BE2C (cell line): Measurements from ENCODE around the gene ERO1B.

Source experiments
- DNase-seq: peaks from one replicate; pipeline ENCODE4 v3.0.0-alpha.2; 2020
- H3K27me3 ChIP-seq: fragments of 250-450 bp; sonication (Bioruptor Pico); 2 replicates; pipeline ENCODE4 v1.5.1; 2020; ENCODE audit warnings: mild to moderate bottlenecking
- H3K36me3 ChIP-seq: fragments of 250-450 bp; sonication (Bioruptor Pico); 2 replicates; pipeline ENCODE4 v1.5.1; 2020; ENCODE audit warnings: mild to moderate bottlenecking
- H3K4me1 ChIP-seq: fragments of 250-450 bp; sonication (Bioruptor Pico); 2 replicates; pipeline ENCODE4 v1.5.1; 2020
- H3K4me3 ChIP-seq: 2 replicates; pipeline ENCODE4 v1.5.1; 2011; ENCODE audit warnings: low read depth, low read length
- H3K9me3 ChIP-seq: fragments of 250-450 bp; sonication (Bioruptor Pico); 2 replicates; pipeline ENCODE4 v1.5.1; 2020
- TF ChIP-seq, protein P1 (sequence below): IDR thresholded peaks from 2 replicates; pipeline ENCODE4 v1.5.1; 2012; ENCODE audit warnings: mild to moderate bottlenecking, low read depth, low read length

ERO1B gene

DNA sequence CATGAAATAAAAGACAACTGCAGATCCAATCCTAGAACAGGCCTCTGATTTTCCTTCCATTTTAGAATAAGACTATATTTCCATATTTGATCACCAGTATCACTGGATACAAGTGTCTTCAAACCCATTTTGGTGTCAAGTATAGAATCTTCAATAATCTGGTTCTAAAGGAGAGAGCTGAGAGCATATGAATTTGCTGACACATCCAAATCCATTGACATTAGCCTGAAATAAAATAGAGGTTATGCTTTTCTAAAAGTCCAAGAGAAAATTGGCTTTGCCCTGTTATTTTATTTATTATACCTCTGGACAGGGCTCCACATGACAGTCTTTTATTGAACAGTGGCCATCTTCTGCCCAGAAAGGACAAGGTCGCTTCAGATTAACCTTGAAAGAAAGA lies 28.6 kb downstream of the ERO1B start:
- TF ChIP-seq, protein P1, sequence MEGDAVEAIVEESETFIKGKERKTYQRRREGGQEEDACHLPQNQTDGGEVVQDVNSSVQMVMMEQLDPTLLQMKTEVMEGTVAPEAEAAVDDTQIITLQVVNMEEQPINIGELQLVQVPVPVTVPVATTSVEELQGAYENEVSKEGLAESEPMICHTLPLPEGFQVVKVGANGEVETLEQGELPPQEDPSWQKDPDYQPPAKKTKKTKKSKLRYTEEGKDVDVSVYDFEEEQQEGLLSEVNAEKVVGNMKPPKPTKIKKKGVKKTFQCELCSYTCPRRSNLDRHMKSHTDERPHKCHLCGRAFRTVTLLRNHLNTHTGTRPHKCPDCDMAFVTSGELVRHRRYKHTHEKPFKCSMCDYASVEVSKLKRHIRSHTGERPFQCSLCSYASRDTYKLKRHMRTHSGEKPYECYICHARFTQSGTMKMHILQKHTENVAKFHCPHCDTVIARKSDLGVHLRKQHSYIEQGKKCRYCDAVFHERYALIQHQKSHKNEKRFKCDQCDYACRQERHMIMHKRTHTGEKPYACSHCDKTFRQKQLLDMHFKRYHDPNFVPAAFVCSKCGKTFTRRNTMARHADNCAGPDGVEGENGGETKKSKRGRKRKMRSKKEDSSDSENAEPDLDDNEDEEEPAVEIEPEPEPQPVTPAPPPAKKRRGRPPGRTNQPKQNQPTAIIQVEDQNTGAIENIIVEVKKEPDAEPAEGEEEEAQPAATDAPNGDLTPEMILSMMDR: no peak
- no peak for DNase-seq
- no peak overlapping the region for H3K4me3 ChIP-seq
- H3K27me3 ChIP-seq: no peaks in the 10 kb centered on the region
- no peaks in the 10 kb centered on the region for H3K9me3 ChIP-seq
- no peaks in the 10 kb centered on the region for H3K36me3 ChIP-seq
- H3K4me1 ChIP-seq: no peaks in the 10 kb centered on the region

DNA sequence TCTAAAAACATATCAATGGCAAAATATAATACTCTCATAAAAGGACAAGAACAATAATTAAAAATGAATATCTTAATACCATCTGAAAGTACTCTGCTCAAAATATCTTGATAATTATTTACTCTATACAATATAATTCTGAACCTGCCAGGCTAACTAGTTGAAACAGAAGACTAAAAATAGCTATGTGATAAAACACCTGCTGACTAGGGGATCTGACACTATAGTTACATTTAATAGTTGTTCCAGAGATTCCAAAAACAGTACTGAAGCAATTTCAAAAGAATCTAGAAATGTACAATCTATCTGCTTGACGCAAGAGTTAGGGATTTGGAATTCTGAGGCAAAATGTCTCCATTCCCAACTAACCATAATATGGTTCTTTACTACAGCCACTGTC lies 30.2 kb downstream of the ERO1B start:
- no peak overlapping the region for H3K4me3 ChIP-seq

DNA sequence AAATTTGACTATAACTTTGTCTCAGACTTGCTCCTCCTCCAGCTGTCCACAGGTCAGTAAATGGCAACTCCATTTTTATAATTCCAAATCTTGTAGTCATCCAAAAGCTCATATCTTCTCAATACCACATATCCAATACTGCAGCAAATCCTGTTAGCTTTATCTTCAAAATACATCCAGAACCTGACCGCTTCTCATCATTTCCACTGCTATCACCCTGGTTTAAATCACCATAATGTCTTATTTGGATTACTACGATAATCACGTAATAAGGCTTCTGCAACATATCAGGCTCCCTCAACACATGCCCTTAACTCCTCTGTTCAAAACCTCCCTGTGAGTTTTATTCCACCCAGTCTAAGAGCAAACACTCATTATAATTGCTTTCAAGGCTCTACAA lies 34.5 kb downstream of the ERO1B start:
- H3K27me3 ChIP-seq: no peaks in the 10 kb centered on the region; the same call in 1 of the 2 replicates
- H3K4me3 ChIP-seq: no peak overlapping the region
- DNase-seq: no peak
- TF ChIP-seq, protein P1: no peak
- no peaks in the 10 kb centered on the region for H3K9me3 ChIP-seq
- H3K36me3 ChIP-seq: no peaks in the 10 kb centered on the region
- no peaks in the 10 kb centered on the region for H3K4me1 ChIP-seq

More for the DNA sequence above, 30.2 kb downstream of the ERO1B start:
- TF ChIP-seq, protein P1: no peak
- DNase-seq: no peak
- Histone ChIP-seq H3K4me1 (no peaks in the 10 kb centered on the region), H3K36me3 (no peaks in the 10 kb centered on the region), H3K9me3 (no peaks in the 10 kb centered on the region), H3K27me3 (no peaks in the 10 kb centered on the region)

DNA sequence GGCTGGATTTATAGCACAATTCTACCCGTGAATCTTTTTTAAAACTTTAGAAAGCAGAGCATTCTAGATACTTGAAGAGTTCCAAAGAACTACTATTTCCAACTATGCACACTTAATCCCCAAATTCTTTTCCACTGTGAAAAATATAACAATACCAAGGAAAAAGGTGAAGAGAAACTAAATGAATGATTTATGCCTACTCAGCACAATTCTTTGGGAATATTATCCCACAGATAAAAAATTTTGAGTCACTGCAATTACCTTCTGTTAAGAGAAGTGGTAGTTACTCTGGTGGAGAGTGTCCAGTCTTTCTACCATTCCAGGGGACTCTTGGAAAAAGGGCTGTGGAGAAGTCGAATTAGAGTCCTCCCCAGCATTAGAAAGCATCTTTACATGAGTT lies 39.2 kb downstream of the ERO1B start:
- no peaks in the 10 kb centered on the region for H3K9me3 ChIP-seq

DNA sequence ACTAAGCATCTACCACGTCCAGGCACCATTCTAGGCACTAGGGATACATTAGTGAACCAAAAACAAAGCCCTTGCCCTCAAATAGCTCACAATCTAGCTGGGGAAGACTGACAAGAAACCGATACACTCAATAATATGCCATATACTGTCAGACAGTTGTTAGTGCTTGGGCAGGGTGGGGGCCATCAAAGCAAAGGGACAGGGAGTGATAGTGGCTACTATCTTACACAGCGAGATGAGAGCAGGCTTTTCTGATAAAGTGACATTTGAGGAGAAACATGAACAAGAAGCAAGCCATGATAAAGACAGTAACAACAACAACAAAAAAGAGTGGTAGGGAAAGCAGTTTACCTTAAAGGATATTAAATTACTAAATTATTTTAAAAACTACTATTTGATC lies 41.1 kb downstream of the ERO1B start:
- TF ChIP-seq, protein P1: no peak

More for the DNA sequence above, 39.2 kb downstream of the ERO1B start:
- H3K27me3 ChIP-seq: no peaks in the 10 kb centered on the region; the same call in 1 of the 2 replicates
- H3K36me3 ChIP-seq: no peaks in the 10 kb centered on the region
- H3K4me1 ChIP-seq: no peaks in the 10 kb centered on the region
- TF ChIP-seq, protein P1: no peak
- no peak overlapping the region for H3K4me3 ChIP-seq
- DNase-seq: no peak

DNA sequence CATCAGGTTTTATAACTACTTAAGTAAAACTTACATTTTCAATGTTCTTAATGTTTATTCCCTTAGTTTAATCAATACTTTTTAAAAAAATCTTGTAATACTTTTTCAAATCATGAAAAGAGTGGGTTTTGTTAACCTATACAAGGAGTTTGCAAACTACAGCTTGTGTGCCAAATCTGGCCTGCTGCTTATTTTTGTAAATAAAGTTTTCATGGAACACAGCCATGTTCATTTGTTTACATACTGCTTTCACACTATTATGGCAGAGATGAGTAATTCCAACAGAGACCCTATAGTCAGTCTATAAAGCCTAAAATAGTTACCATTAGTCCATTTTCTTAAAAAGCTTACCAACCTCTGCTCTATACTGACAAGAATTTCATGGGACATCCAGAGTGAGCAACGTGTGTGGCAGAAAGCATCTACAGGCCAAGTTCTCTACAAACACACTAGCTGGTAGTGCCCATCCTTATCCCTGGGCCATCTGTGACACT lies 42.6 kb downstream of the ERO1B start:
- no peak for DNase-seq
- H3K27me3 ChIP-seq: no peaks in the 10 kb centered on the region
- H3K9me3 ChIP-seq: no peaks in the 10 kb centered on the region
- H3K4me1 ChIP-seq: no peaks in the 10 kb centered on the region
- TF ChIP-seq, protein P1: no peak
- no peak overlapping the region for H3K4me3 ChIP-seq
- no peaks in the 10 kb centered on the region for H3K36me3 ChIP-seq

More for the DNA sequence above, 41.1 kb downstream of the ERO1B start:
- no peaks in the 10 kb centered on the region; the same call in 1 of the 2 replicates for H3K27me3 ChIP-seq
- H3K4me1 ChIP-seq: no peaks in the 10 kb centered on the region
- H3K9me3 ChIP-seq: no peaks in the 10 kb centered on the region
- no peak overlapping the region for H3K4me3 ChIP-seq
- no peaks in the 10 kb centered on the region for H3K36me3 ChIP-seq
- no peak for DNase-seq
